NCI-H2081 treated with DMSO at 0.1 percent for 48 hours (cell line): ENCODE data around the gene DHX8.

ENCODE experiments used
- DNase-seq: peaks from one replicate; lab custom pipeline; 2025; lab: John Stamatoyannopoulos, UW

The DHX8 gene

DNA sequence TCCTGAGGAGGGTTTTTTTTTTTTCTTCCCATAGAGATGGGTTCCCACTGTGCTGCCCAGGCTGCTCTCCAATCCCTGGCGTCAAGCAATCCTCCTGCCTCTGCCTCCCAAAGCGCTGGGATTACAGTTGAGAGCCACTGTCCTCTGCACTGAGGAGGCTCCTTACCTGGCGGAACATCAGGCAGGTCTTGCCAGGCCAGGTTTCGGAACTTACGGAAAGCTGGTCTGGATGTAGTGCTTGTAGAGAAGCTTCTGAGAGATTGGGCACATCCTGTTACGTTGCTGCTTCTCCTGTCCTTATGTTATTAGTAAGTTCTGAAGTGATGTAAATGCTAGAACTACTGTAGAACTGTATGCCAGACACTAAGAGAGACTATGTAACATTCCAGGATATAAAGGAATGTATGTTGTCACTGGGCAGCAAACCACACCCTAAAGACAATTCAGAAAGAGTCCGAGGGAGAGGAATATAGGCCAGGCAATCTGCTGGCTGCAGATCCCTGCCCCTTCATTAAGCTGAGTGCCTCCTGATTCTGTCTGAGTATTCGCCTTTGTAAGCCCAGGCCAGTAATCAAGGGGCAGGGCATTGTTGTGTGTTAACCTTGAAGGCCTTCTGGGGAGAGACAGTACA is 41.3 kb downstream of the DHX8 start:
- no peak for DNase-seq

DNA sequence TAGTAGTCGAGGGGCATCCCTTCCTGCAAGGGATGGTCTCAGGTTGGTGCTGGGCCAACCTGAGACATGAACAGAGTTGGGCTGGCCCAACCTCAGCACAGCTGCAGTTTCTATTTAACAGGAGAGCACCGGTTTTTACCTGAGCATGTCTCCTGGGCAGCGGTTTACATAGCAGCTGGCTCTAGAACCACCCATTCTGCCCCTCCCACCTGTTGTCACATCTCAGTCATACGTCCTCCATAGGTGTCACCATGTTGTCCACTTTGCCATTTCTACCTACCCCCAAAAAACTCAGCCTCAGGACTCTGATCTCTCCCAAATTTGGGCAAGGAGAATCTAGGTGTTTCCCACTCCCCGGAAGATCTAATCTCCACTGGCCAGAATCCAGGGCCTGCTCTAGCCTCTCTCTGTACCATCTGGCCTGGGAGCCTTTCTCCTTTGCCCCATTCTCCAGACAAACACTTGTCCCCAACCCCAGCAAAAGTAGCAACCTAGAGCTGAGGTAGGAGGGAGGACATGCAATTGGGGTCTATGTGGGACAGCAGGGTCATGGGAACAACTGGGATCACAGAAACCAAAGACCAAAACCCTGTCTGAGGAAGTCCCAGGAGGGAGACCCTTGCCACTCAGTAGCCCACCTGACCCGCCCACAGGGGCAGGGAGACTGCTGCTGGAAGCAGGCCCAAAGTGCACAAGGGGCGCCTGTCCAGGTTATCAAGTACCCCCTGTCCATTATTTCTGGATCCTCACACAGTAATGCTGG is 43.3 kb downstream of the DHX8 start:
- DNase-seq, result no peak

DNA sequence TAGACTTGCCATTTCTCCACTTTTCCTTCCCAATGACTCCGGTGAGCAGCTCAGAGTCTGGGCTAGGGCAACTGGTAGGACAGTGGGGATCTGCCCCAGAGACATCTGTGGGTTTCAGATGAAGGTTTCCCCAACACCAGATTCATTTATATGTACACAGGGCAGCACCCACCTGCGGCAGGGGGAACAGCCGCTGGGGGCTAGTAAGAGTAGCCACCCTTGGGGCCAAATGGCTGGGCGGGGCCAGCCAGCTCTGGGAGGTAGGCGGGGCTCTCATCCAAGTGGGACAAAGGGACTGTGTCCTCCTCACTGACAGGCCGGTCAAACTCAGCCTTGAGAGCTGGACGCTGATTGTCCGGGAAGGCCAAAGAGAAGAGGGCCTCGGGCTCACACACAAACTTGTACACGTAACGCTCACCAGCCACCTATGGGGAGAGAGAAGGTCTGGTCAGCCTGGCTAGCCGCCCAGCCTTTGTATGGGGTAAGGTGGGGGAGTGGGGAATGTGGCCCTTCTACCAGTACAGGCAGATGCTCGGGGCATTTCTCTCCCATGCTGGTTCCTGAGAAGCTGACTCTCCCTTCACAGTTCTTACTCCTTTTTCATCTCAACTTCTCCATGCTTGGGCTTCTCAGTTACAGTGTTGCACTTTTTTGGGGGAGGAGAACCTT is 44.7 kb downstream of the DHX8 start:
- DNase-seq, result no peak

DNA sequence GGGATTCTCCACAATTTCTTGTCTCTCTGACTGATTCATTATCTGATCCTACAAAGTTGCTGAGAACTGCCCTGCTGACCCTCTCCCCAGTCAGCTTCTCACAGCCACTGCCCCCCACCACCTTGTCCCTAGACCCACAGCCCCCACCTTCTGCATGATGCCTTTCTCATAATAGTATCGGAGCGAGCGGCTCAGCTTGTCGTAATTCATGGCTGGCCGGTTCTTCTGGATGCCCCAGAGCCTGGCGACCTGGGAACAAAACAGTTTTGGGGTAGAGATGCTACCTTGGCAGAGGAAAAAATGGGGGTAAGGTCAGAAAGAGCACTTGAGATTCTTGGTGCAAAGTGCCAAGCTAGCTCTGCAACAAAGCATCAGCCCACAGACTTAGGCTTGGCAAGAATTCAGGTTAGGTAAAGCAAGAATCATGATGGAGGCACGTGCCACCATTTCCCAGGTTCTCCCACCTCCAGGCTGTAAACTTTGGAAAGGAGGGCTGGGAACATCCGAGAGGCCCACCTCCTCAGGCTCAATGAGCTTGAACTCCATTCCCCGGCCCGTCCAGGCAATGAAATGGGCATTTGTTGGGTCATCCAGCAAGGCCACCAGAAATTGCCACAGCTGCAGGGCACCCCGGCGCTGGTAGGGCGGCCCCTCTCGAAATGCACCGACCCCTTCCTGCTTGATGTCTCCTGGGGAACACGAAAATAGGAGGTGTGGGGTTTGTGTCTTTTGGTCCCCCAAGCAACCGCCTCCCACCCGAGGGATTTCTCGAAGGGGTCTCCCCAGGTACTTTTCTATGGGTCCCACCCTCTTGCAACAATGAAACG is 45.4 kb downstream of the DHX8 start:
- DNase-seq, result no peak

DNA sequence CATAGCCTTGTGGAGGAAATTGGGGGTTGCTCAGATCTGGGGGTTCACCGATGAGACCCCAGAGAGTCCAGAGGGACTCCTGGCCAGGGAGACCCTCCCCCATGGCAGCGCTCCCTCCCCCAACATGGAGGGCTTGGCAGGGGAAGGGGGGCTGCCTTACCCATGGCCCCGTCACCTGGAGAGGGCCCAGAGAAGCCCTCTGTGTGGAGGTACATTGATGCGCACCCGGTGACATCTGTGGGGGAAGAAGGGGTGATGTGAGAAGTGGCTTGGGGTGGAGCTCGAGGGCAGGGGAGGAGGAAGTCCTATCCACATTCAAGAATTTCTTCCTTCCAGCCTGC is 46.1 kb downstream of the DHX8 start:
- no peak for DNase-seq

DNA sequence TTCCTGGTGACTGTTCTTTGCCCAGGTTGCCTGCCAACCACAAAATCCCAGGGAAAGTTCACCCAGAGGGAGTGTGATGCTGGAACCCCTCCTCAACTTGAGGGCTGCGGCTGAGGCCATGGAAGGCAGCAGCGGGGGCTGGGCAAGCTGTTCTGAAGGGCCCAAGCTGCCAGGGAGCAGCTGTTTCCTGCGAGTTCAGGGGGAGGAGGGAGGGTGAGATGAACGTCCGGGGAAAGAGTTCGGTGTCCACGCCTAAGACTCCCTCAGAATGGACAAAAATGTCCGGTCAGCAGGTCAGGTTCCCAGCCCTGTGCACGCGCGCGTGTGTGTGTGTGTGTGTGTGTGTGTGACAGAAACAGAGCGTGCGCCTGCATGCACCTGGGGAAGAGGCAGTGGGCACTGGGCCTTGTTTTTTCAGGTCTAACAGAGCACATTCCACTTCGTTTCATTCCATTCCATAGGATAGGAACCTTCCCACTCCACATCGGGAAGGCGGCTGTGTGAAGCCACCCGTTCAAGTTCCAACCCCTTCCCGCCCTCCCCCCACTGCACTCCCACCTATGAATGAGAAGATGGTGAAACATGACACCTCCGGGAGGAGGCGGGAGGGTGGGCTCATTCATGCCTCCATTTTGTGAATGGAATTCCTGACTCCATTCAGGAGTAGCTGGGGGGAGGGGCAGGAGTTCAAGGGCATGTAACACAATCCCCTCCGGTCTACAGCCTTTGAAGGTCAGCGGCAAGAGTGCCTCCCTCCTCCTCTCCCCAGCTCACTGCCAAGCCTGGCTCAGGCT is 46.7 kb downstream of the DHX8 start:
- no peak for DNase-seq

DNA sequence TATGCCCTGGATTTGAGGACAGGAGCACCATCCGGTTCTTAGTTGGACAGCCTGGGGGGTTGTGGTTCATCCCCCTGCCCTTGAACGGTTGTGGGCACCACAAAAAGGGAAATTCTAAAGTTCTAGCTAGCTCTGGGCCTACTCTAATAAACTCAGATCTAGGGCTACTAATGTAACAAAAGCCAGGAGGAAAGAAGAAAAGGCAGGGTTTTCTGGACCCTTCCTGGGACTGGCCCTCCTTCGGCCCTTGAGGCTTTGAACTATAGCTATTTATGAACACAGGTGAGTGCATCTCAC is 47.3 kb downstream of the DHX8 start:
- DNase-seq, result no peak

DNA sequence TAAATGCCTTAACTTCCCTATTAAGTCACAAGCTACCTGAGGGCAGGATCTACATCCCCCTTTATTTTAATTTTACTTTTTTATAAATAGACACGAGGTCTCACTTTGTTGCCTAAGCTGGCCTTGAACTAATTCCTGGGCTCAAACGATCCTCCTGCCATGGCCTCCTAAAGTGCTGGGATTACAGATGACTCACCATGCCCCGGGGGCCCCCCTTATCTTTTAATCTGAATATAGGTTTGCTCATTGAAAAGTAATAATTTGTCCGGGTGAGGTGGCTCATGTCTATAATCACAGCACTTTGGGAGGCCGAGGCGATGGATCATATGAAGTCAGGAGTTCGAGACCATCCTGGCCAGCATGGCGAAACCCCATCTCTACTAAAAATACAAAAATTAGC is 48.2 kb downstream of the DHX8 start:
- no peak for DNase-seq

DNA sequence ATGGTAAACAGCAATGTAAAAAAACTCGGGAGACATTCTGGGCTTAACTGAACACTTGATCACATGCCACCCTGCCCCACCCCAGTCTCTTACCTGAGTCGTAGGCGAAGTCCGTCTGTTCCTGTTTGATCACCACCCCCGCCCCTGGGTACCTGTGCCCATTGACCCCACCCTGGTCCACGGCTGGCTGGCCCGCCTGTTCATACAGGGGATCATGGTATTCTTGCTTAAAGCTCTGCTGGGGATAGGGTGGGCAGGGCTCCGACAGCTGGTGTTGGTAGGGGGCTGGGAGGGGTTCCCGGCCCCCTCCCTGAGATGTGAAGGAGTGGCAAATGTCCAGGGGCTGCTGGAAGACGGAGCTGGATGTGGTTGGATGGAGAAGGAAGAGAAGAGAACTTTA is 48.8 kb downstream of the DHX8 start:
- DNase-seq, result no peak

DNA sequence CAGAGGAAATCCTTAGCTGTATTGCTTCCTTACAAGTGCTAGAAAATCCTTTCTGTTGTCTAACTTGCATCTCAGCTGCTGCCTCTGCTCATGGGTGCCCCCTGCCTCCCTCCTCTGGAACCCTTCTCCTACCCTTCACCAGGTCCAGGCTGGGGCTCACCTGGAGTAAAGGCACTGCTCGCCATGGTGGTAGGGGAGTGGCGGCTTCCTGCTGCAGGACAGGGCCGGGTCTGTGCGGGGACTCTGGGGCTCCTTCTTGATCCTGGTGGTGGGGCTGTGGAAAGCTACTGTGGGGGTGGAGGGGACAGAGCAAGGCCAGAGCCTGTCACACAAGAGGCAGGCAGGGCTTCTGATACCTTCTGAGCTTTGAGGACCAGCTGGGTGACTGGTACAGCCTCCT is 49.9 kb downstream of the DHX8 start:
- DNase-seq, result no peak

DNA sequence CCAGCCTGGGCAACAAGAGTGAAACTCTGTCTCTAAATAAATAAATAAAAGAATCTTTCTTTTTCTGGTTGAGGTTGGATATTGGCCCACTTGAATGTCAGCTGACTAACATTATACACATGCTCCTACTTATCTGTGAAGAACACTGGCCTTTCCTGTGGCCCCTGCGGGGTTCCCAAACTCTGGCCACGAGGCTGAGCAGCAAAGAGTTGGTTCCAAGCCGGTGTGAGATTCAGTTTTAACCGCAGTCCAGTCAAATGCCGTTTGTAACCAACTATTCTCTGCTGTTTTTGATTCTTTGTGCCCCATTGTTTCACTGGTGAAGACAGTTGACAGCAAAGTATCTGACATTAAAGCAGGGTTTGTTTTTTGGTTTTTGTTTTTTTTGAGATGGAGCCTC is 51.1 kb downstream of the DHX8 start:
- no peak for DNase-seq

DNA sequence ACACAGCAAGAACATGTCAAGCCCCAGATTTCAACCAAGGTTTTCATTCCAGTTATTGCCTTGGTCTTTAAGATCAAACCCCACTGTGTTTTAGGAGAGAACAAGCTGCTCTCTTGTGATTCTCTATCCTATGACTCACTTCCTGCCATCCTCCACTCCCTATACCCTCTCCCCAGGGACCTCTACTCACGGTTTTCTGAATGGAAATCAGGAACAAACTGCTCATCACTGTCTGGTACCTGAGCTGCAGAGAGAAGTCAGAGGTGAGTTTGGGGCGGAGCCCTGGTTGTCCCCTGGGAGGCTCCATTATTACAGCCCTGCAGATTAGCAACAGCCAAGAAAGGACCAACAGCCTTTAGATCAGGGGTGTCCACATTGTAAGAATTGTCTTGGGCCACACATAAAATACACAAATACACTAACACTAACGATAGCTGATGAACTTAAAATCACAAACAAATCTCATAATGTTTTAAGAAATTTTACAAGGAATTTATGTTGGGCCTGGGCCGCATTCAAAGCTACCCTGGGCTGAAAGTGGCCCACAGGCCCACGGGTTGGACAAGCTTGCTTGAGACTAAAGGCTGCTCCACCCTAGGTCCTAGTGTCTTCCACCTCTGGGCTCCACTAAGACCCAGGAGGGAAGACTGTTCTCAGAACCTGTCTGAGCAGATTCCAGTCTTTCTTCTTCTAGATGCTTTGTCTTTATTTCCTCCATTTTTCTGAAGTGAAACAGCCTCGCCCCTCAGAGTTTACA is 52.6 kb downstream of the DHX8 start:
- no peak for DNase-seq

DNA sequence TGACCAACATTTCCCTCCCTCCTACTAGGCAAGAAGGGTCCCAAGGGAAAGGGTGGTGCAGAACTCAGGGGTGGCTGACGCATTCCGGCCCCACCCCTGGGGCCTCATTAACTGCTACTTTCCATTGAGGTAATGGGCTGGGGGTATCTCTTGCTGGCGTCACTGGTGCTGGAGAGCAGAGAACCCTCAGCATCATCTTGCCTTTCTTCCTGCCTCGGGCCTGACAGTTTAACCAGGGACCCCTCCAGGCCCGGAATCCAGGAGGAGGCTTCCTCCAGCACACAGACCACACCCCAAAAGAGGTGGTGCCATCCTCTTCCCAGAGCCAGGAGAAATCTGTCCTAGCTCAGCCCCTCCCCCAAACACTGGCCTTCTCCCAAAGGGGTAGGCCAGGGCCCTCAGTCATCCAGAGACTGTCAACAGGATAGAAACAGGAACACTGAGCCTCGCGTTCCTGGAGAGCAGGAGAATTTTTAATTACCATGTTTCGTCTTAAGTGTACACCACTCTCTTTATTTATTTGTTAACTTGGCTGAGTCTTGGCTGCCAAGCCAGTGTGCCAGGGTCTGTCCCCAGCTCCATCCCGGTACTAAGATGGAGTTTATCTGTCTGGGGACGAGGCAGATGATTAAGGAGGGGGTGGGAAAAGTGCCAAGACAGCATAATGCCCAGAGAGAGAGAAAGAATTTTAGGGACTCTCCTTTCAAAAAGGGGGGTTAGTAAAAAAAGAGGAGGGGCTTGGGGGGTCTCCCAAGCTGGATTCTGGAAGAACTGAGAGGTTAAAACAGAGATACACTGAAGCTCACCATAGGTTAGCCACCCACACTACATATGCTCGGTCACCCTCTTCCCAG is 57.3 kb downstream of the DHX8 start:
- DNase-seq, result no peak

DNA sequence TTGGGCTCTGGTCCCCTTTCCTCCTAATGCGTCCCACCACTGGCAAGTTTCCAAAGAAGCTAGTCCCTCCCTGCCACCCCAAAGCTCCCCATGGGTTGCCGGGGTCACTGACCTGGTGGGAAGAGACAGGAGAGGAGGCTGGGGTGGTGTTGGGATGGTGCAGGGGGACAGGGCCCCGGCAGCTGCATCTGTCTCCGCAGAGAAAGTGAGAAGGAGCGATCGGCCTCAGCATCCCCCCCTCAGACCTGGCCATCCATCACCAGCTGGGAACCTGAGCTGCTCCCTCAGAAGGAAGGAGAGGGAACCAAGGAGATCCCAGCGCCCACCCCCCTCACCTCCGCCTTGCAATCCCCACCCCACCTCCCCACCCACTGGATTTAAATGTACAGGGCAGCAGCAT is 59.1 kb downstream of the DHX8 start:
- DNase-seq, result no peak

DNA sequence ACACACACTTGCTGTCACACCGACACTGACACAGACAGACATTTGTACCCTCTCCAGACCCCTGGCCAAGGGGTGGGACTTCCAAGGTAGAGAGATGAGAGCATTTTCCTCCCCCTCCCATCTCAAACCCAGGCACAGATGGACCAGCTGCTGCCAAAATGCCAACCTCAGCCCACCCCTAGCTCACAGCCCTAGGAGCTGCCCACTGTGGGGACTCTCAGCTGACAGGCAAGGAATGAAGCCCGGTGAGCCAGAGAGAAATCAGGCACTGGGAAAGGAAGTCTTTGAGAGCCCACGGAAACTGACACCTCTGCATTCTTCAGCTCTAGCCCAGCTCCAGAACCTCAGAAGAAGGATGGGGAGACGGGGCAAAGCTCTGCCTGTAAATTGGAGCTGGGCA is 59.5 kb downstream of the DHX8 start:
- DNase-seq, result no peak

DNA sequence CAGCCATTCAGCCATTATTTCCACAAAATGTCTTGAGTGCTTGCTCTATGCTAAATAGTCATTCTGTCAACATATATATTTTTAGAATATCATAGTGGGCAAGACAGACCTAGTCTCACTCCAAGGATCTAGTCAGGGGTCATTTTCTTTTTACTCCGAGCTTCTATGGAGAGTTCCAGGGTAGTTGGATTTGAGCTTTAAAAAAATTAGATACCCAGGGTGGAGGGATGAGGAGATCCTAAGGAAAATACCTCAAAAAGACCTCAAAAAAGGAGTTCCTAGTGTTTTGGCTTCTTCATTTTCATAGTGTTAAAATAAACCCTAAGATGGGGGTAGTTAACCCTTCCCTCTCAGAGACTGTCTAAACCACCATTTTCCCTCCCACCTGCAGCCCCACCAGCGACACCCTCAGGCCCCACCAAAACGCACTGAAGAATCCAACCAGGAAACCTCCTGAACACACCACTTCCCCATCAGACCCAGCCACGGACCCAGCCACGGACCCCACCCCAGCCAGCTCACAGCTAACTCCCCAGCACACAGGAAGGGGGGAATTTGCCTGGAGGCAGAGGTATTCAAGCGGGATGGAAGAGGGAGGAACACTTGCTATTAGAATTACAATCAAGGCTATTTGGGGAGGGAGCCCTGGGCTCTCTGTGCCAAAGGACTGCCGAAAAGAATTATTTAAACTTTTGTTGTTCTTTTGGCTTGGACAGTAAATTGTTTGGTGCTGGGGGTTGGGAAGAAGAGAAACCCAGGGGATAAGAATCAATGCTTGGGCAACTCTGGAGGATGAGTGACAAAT is 60.2 kb downstream of the DHX8 start:
- DNase-seq, result no peak

DNA sequence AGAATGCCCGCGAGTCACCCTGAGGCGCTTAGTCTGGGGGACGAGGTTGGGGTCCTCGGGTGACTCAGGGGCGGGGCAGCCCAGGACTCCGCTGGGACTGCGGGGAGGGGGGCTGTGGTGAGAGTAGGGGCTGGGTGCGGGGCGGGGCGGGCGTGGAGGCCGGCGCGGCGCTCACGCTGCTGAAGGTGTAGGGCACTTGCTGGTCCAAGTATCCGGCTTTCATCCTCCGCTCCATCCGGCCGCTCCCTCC is 61.5 kb downstream of the DHX8 start:
- DNase-seq, result no peak

DNA sequence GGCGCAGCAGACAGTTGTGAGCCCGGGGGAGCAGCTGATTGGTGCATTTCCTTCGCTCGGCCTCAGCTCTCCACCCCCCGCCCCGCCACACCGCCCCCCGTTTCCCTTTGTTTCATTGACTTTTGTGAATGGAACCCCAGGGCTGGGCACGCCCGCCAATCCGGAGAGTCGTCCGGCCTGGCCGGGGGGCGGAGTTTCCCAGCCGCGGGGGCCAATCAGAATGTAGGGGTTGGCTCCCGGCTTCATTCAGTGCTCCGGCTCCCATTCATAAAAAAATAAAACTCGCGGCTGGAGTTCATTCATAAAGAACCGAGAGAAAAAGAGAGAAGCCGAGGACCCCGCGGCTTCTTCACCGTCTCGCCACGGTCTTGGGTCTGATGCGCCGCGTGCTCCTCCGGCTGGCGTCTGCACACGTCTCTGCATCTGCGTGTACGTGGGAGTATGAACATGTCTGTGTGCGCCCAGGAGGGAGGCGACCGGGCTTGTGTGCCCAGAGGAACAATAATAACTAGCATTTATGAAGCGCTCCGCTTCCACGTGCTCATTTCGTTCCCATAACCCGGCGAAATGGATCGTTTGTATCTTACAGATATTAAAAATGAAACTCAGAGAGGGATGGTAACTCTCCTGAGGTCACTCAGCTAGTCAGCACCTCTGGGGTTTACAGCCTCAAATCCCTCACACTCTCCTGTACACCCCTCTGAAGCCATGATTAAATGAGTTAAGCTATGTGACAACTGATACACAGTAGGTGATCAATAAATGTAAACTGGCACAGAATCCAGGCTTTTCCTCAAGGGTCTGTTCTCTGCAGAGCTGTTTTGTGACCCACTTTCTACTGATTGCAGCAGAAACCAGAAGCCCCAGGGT is 62.8 kb downstream of the DHX8 start, which contains the start of gene ETV4:
Gene ETV4 (minus strand): TSS at position 22 of the 870 bp plus-strand sequence. CDS start 723 bp downstream, outside the sequence.
- DNase-seq, result peak; percentile 64

DNA sequence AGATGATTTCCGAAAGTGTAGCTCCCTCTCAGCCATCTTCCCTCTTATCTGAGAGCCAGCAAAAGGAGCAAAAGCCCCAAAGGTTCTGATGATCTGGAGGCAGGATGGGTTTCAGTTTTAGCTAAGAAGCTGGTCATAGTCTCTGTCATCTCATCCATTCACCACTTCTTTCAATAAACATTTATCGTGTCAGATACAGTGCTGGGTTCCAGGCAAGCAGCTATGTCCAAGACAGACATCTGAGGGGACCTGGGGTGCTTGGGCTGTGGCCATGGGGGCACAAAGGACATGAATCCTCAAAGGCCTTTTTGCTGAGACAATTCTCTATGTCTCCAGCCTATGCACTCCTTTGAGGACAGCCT is 63.4 kb downstream of the DHX8 start:
- DNase-seq, result no peak
